ENCODE measurements around the gene DCST1. TPM values are rescaled to one million over a fixed set of nuclear protein-coding genes. Genes with fewer than 3 reads are reported as not detected.

The DCST1 gene
- total RNA-seq, 1 donor from 2014 or later = not detected

GRCh38 chr1:155052439-155053395, 19.1 kb downstream of the DCST1 start:
- Histone ChIP-seq H3K4me3 (ENCODE audit: low read depth, low read length) (peak overlapping the region; percentile 72), H3K36me3 (ENCODE audit: control insufficient read depth, insufficient read depth, low read length) (peaks cover 3% of the 10 kb centered on the region), H3K27me3 (ENCODE audit: control insufficient read depth, insufficient read depth, low read length) (no peaks in the 10 kb centered on the region)
- TF ChIP-seq, protein P1, sequence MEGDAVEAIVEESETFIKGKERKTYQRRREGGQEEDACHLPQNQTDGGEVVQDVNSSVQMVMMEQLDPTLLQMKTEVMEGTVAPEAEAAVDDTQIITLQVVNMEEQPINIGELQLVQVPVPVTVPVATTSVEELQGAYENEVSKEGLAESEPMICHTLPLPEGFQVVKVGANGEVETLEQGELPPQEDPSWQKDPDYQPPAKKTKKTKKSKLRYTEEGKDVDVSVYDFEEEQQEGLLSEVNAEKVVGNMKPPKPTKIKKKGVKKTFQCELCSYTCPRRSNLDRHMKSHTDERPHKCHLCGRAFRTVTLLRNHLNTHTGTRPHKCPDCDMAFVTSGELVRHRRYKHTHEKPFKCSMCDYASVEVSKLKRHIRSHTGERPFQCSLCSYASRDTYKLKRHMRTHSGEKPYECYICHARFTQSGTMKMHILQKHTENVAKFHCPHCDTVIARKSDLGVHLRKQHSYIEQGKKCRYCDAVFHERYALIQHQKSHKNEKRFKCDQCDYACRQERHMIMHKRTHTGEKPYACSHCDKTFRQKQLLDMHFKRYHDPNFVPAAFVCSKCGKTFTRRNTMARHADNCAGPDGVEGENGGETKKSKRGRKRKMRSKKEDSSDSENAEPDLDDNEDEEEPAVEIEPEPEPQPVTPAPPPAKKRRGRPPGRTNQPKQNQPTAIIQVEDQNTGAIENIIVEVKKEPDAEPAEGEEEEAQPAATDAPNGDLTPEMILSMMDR (IDR thresholded peaks at IDR 0.05; ENCODE audit: insufficient read depth, low read length, poor library complexity, severe bottlenecking) = peak; percentile 61
- DNase-seq (ENCODE audit: low read depth) = no peak

DNA sequence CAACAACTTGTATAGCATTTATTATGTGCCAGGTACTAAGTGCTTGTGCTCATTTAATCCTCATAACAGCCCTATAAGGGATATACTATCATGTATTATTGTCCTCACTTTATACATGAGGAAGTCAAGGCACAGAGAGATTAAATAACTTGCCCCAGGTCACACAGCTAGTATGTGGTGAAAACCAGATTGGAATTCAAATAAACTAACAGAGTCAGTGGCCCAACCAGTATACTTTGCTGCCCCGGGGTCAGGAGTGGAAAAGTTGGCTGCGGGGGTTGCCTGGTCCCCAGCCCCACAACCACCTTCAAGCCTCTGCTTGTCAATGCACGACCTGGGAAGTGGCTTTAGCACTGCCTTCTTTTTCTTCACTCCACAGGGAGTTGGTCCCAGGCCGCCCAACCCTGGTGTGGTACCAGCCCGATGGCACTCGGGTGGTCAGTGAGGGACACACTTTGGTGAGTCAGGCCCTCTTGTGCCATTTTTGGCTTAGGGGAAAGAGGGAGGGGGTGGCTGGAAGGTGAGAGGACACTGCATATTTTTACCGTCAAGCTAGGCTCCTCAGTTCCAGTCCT, 20.0 kb downstream of the DCST1 start:
- DNase-seq (ENCODE audit: low read depth) = no peak
- Histone ChIP-seq H3K36me3 (ENCODE audit: control insufficient read depth, insufficient read depth, low read length) (peaks cover 3% of the 10 kb centered on the region), H3K4me3 (ENCODE audit: low read depth, low read length) (no peak overlapping the region), H3K27me3 (ENCODE audit: control insufficient read depth, insufficient read depth, low read length) (no peaks in the 10 kb centered on the region)
- TF ChIP-seq, protein P1 (IDR thresholded peaks at IDR 0.05; ENCODE audit: insufficient read depth, low read length, poor library complexity, severe bottlenecking) = no peak

- Histone ChIP-seq H3K36me3 (ENCODE audit: control insufficient read depth, insufficient read depth, low read length) (peaks cover 3% of the 10 kb centered on the region), H3K27me3 (ENCODE audit: control insufficient read depth, insufficient read depth, low read length) (no peaks in the 10 kb centered on the region), H3K4me3 (ENCODE audit: low read depth, low read length) (no peak overlapping the region)
- no peak for DNase-seq (ENCODE audit: low read depth)
- TF ChIP-seq, protein P1 (IDR thresholded peaks at IDR 0.05; ENCODE audit: insufficient read depth, low read length, poor library complexity, severe bottlenecking) = no peak
Measured at GRCh38 chr1:155057104-155057503, 23.5 kb downstream of the DCST1 start.

GRCh38 chr1:155057788-155058211, 24.2 kb downstream of the DCST1 start:
- Histone ChIP-seq H3K36me3 (ENCODE audit: control insufficient read depth, insufficient read depth, low read length) (peaks cover 3% of the 10 kb centered on the region), H3K27me3 (ENCODE audit: control insufficient read depth, insufficient read depth, low read length) (no peaks in the 10 kb centered on the region), H3K4me3 (ENCODE audit: low read depth, low read length) (no peak overlapping the region)
- no peak for DNase-seq (ENCODE audit: low read depth)
- TF ChIP-seq, protein P1 (IDR thresholded peaks at IDR 0.05; ENCODE audit: insufficient read depth, low read length, poor library complexity, severe bottlenecking) = no peak

DNA sequence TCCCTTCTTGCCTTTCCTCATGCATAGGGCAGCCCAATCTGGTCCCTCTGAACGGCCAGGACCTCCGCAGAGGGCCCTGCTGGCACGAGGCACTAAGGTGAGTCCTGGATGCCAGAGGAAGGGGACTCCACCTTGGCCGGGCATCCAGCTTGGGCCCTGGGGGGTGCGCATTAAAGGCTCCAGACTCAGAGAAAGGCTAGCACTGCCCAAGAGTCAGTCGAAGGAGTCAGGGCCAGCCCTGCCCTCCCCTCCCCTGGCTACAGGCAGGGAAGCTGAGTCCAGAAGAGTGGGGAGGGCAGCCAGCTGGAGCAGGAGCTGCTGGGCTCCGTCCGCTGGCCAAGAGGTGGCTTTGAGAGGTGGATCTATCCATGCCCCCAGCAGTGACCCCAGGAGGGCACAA, 27.1 kb downstream of the DCST1 start:
- no peak for DNase-seq (ENCODE audit: low read depth)
- H3K4me3 ChIP-seq (ENCODE audit: low read depth, low read length) = no peak overlapping the region
- H3K27me3 ChIP-seq (ENCODE audit: control insufficient read depth, insufficient read depth, low read length) = no peaks in the 10 kb centered on the region
- peaks cover 3% of the 10 kb centered on the region for H3K36me3 ChIP-seq (ENCODE audit: control insufficient read depth, insufficient read depth, low read length)
- TF ChIP-seq, protein P1 (IDR thresholded peaks at IDR 0.05; ENCODE audit: insufficient read depth, low read length, poor library complexity, severe bottlenecking) = no peak
